Keratinocyte (primary cell): Measurements from ENCODE around the gene CALML5. TPM values are rescaled to one million over a fixed set of nuclear protein-coding genes. Genes with fewer than 3 reads are reported as not detected.

Source experiments
- DNase-seq: peaks from one replicate; pipeline ENCODE4 v3.0.0-alpha.2; 2011; ENCODE audit warnings: low read depth, missing footprints, low spot score
- FAIRE-seq: peaks from 2 replicates; lab custom pipeline; 2011; peaks lifted over from hg19 to GRCh38; lab: Jason Lieb, UNC
- H2AFZ ChIP-seq: 2 replicates; pipeline ENCODE4 v1.6.0; 2012; ENCODE audit warnings: low read length, control low read depth, inconsistent platforms; ENCODE audit not compliant: control insufficient read depth
- H3K27ac ChIP-seq: 2 replicates; pipeline ENCODE4 v1.5.1; 2011; ENCODE audit warnings: low read length; ENCODE audit not compliant: control insufficient read depth, insufficient read depth
- H3K27me3 ChIP-seq: 3 replicates; pipeline ENCODE4 v1.6.0; 2011; ENCODE audit warnings: low read length; ENCODE audit not compliant: control insufficient read depth, insufficient read depth; ENCODE audit errors: extremely low read depth
- H3K36me3 ChIP-seq, 2 experiments: 2 replicates in 1 of 2; 3 replicates in 1 of 2; pipeline ENCODE4 v1.5.1; 2011; ENCODE audit warnings: low read length in 2 of 2, mild to moderate bottlenecking in 1 of 2; ENCODE audit not compliant: control insufficient read depth in 2 of 2, insufficient read depth in 2 of 2; ENCODE audit errors: extremely low read depth in 1 of 2
- H3K4me1 ChIP-seq: 3 replicates; pipeline ENCODE4 v1.5.1; 2011; ENCODE audit warnings: low read length; ENCODE audit not compliant: control insufficient read depth, insufficient read depth; ENCODE audit errors: extremely low read depth
- H3K4me2 ChIP-seq: 3 replicates; pipeline ENCODE4 v1.6.0; 2011; ENCODE audit warnings: low read depth, low read length; ENCODE audit not compliant: control insufficient read depth, insufficient read depth; ENCODE audit errors: extremely low read depth
- H3K4me3 ChIP-seq, 3 experiments: fragments of 200-600 bp in 1 of 3; sonication (generic) in 1 of 3; 2 replicates in 2 of 3; 3 replicates in 1 of 3; pipeline ENCODE4 v1.5.1; 2011 to 2016; ENCODE audit warnings: low read length in 3 of 3, mild to moderate bottlenecking in 3 of 3, control low read depth in 2 of 3, inconsistent platforms in 1 of 3, low read depth in 1 of 3, mixed read lengths in 1 of 3, mixed run types in 1 of 3, moderate library complexity in 1 of 3; ENCODE audit not compliant: control insufficient read depth in 2 of 3, insufficient read depth in 2 of 3; ENCODE audit errors: extremely low read depth in 1 of 3
- H3K79me2 ChIP-seq: 2 replicates; pipeline ENCODE4 v1.6.0; 2012; ENCODE audit warnings: low read length; ENCODE audit not compliant: control insufficient read depth, insufficient read depth
- H3K9ac ChIP-seq: 3 replicates; pipeline ENCODE4 v1.6.0; 2011; ENCODE audit warnings: low read length; ENCODE audit not compliant: control insufficient read depth, insufficient read depth; ENCODE audit errors: extremely low read depth
- H3K9me1 ChIP-seq: 3 replicates; pipeline ENCODE4 v1.6.0; 2011; ENCODE audit warnings: low read length; ENCODE audit not compliant: control insufficient read depth, insufficient read depth; ENCODE audit errors: extremely low read depth
- H3K9me3 ChIP-seq: 2 replicates; pipeline ENCODE4 v1.5.1; 2012; ENCODE audit warnings: low read depth, low read length; ENCODE audit not compliant: control insufficient read depth
- H4K20me1 ChIP-seq: 3 replicates; pipeline ENCODE4 v1.6.0; 2011; ENCODE audit warnings: low read length; ENCODE audit not compliant: control insufficient read depth, insufficient read depth; ENCODE audit errors: extremely low read depth
- CTCF ChIP-seq, 3 experiments: IDR thresholded peaks in 1 of 3; conservative IDR thresholded peaks in 1 of 3; optimal IDR thresholded peaks in 1 of 3; 2 replicates in 2 of 3; 3 replicates in 1 of 3; pipeline versions ENCODE3 to v1.5.1; 2011; ENCODE audit warnings: low read length in 3 of 3, mild to moderate bottlenecking in 3 of 3, moderate library complexity in 2 of 3, control low read depth in 1 of 3, inconsistent platforms in 1 of 3; ENCODE audit not compliant: insufficient read depth in 2 of 3; ENCODE audit errors: extremely low read depth in 1 of 3
- EZH2 ChIP-seq: IDR thresholded peaks from one replicate; pipeline ENCODE4 v1.6.1; 2012; ENCODE audit warnings: inconsistent platforms, mild to moderate bottlenecking, low read length, moderate library complexity
- dilution Hi-C: fragments of 300-500 bp; cut with MboI; formaldehyde crosslinking; loops from one replicate; pipeline ENCODE4 v1.7.0; 2020; ENCODE audit warnings: low sequenced_read_pairs; ENCODE audit not compliant: extremely low pct_ligation_motif_present
- polyA plus RNA-seq, 5 experiments: library from polyadenylated mRNA; depleted of rRNA in 3 of 5; stranded (reverse) in 3 of 5; stranded (forward) in 1 of 5; unstranded in 1 of 5; fragments of >200 nt; gene quantifications; 1 replicate in 1 of 5; 2 replicates in 3 of 5; 3 replicates in 1 of 5; pipeline versions ENCODE4 v1.2.1 to v1.2.3, GENCODE V29; 2011 to 2012; ENCODE audit warnings: missing spikeins in 2 of 5, low read depth in 1 of 5, low replicate concordance in 1 of 5

Gene CALML5
- polyA plus RNA-seq, 1 donor (not counting 4 experiments of a cell fraction or from before 2014, with no cell fraction given), result 5.7 TPM

- no peak overlapping the region for H3K4me2 ChIP-seq
- DNase-seq (no peak), FAIRE-seq (no peak)
- no peaks in the 10 kb centered on the region for H3K36me3 ChIP-seq
- dilution Hi-C loops, result no loop called here
- H3K9me3 ChIP-seq, result no peaks in the 10 kb centered on the region
- no peaks in the 10 kb centered on the region for H3K9me1 ChIP-seq
- H3K27me3 ChIP-seq, result no peaks in the 10 kb centered on the region
- no peaks in the 10 kb centered on the region for H4K20me1 ChIP-seq
- H2AFZ ChIP-seq, result no peak overlapping the region
- TF ChIP-seq CTCF (optimal IDR thresholded peaks at IDR 0.05 in 1 of 3, IDR thresholded peaks at IDR 0.05 in 1 of 3, conservative IDR thresholded peaks at IDR 0.05 in 1 of 3; ENCODE audit: extremely low read depth in 1 of 3, insufficient read depth in 2 of 3, low read length in 3 of 3) (no peak), EZH2 (no peak)
- no peak overlapping the region for H3K27ac ChIP-seq
- no peak overlapping the region for H3K4me3 ChIP-seq
- H3K9ac ChIP-seq, result no peak overlapping the region
- no peaks in the 10 kb centered on the region for H3K79me2 ChIP-seq
- peaks cover 35% of the 10 kb centered on the region for H3K4me1 ChIP-seq
These were observed 8.3 kb upstream of the CALML5 start for GRCh38 chr10:5507649-5508131.

- TF ChIP-seq EZH2, result no peak
- no peak for TF ChIP-seq CTCF (optimal IDR thresholded peaks at IDR 0.05 in 1 of 3, IDR thresholded peaks at IDR 0.05 in 1 of 3, conservative IDR thresholded peaks at IDR 0.05 in 1 of 3; ENCODE audit: extremely low read depth in 1 of 3, insufficient read depth in 2 of 3, low read length in 3 of 3)
- H3K4me2 ChIP-seq, result no peak overlapping the region
- H2AFZ ChIP-seq, result peak overlapping the region; percentile 37
- dilution Hi-C loops, result no loop called here
- DNase-seq (no peak), FAIRE-seq (no peak)
- H3K9me3 ChIP-seq, result no peaks in the 10 kb centered on the region
- H3K9ac ChIP-seq, result no peak overlapping the region
- no peak overlapping the region for H3K4me3 ChIP-seq
- no peaks in the 10 kb centered on the region for H3K79me2 ChIP-seq
- no peak overlapping the region for H3K27ac ChIP-seq
- no peaks in the 10 kb centered on the region for H3K27me3 ChIP-seq
- H4K20me1 ChIP-seq, result no peaks in the 10 kb centered on the region
- H3K4me1 ChIP-seq, result peaks cover 35% of the 10 kb centered on the region
- no peaks in the 10 kb centered on the region for H3K9me1 ChIP-seq
- no peaks in the 10 kb centered on the region for H3K36me3 ChIP-seq
These were observed 7.6 kb upstream of the CALML5 start for GRCh38 chr10:5506751-5507648.
